Testis (tissue), 3 donors: ENCODE data around the gene SPRY4. TPM values are rescaled to one million over a fixed set of nuclear protein-coding genes. Genes with fewer than 3 reads are reported as not detected.

Experiments
- DNase-seq: peaks from one replicate; pipeline ENCODE4 v3.0.0-alpha.2; 2019
- H3K27ac ChIP-seq, 2 donors: fragments of 200-600 bp; sonication (generic); one replicate each; pipeline ENCODE4 v1.5.1; 2019
- H3K27me3 ChIP-seq: fragments of 200-600 bp; sonication (generic); one replicate; pipeline ENCODE4 v1.5.1; 2019
- H3K36me3 ChIP-seq: fragments of 200-600 bp; sonication (generic); one replicate; pipeline ENCODE4 v1.5.1; 2017; ENCODE audit warnings: low read depth; ENCODE audit errors: missing control alignments
- H3K4me1 ChIP-seq: fragments of 200-600 bp; sonication (generic); one replicate; pipeline ENCODE4 v1.5.1; 2019
- H3K4me3 ChIP-seq, 2 donors: fragments of 200-600 bp; sonication (generic); one replicate each; pipeline ENCODE4 v1.5.1; 2017 to 2019
- H3K9me3 ChIP-seq: fragments of 200-600 bp; sonication (generic); one replicate; pipeline ENCODE4 v1.5.1; 2017
- POLR2A ChIP-seq: fragments of 450-650 bp; IDR thresholded peaks from one replicate; pipeline ENCODE4 v1.6.1; 2017; ENCODE audit warnings: antibody characterized with exemption, mild to moderate bottlenecking, moderate library complexity
- WGBS, 2 donors: methylation state at CpG; one replicate each; pipeline ENCODE4 v1.1.5; 2018; 5-methylcytosine and 5-hydroxymethylcytosine counted together
- intact Hi-C: fragments of 100-400 bp; cut with DNase I; formaldehyde crosslinking; loops from one replicate; pipeline ENCODE4 v1.15.1; 2023; ENCODE audit warnings: low total_unique reads
- polyA plus RNA-seq: library from polyadenylated mRNA; stranded (reverse); fragments of 350-450 nt; fragmentation: Illumina TruSeq; extraction: RNeasy Lipid Tissue Mini Kit (QIAGEN cat#74804); gene quantifications from one replicate; pipeline ENCODE4 v1.2.3, GENCODE V29; 2014; ENCODE audit warnings: low read depth, low replicate concordance; ENCODE audit not compliant: insufficient read depth
- total RNA-seq, 2 donors: library from RNA; depleted of rRNA; stranded (reverse); fragments of >200 nt; gene quantifications; one replicate each; pipeline ENCODE4 v1.2.3, GENCODE V29; 2016
- TF ChIP-seq, protein P1 (sequence below), 3 experiments: fragments of 450-650 bp in 2 of 3; fragments of 200-600 bp in 1 of 3; sonication (generic) in 1 of 3; IDR thresholded peaks; one replicate each; pipeline ENCODE4 v1.5.1; 2016 to 2019; ENCODE audit warnings: antibody characterized with exemption in 3 of 3, mild to moderate bottlenecking in 2 of 3, moderate library complexity in 1 of 3

The SPRY4 gene
- total and polyA plus RNA-seq, 3 donors from 2014 or later = 3.8 to 7.2 (median 5.3) TPM

- WGBS, 2 donors = 67 to 80% methylated on average over 5 of the region's 5 CpGs
- no peak for TF ChIP-seq POLR2A
- TF ChIP-seq, protein P1, sequence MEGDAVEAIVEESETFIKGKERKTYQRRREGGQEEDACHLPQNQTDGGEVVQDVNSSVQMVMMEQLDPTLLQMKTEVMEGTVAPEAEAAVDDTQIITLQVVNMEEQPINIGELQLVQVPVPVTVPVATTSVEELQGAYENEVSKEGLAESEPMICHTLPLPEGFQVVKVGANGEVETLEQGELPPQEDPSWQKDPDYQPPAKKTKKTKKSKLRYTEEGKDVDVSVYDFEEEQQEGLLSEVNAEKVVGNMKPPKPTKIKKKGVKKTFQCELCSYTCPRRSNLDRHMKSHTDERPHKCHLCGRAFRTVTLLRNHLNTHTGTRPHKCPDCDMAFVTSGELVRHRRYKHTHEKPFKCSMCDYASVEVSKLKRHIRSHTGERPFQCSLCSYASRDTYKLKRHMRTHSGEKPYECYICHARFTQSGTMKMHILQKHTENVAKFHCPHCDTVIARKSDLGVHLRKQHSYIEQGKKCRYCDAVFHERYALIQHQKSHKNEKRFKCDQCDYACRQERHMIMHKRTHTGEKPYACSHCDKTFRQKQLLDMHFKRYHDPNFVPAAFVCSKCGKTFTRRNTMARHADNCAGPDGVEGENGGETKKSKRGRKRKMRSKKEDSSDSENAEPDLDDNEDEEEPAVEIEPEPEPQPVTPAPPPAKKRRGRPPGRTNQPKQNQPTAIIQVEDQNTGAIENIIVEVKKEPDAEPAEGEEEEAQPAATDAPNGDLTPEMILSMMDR (IDR thresholded peaks at IDR 0.05) = no peak
- H3K4me3 ChIP-seq = no peak overlapping the region
- H3K27ac ChIP-seq = no peak overlapping the region
- no peaks in the 10 kb centered on the region for H3K36me3 ChIP-seq
- intact Hi-C loops = no loop called here
- H3K27me3 ChIP-seq = no peaks in the 10 kb centered on the region
- H3K9me3 ChIP-seq = no peaks in the 10 kb centered on the region
- no peaks in the 10 kb centered on the region for H3K4me1 ChIP-seq
- no peak for DNase-seq
Observed at GRCh38 chr5:142287973-142288313, 36.9 kb downstream of the SPRY4 start.

- no peak overlapping the region for H3K4me3 ChIP-seq
- no peaks in the 10 kb centered on the region for H3K36me3 ChIP-seq
- DNase-seq = no peak
- no peaks in the 10 kb centered on the region for H3K9me3 ChIP-seq
- no peak for TF ChIP-seq POLR2A
- TF ChIP-seq, protein P1 (IDR thresholded peaks at IDR 0.05) = no peak
- H3K27ac ChIP-seq = no peak overlapping the region
- no peaks in the 10 kb centered on the region for H3K27me3 ChIP-seq
- H3K4me1 ChIP-seq = no peaks in the 10 kb centered on the region
- WGBS, 2 donors = 74 to 82% methylated on average over 13 to 17 of the region's 17 CpGs
- intact Hi-C loops = no loop called here
Observed at GRCh38 chr5:142287096-142287972, 37.5 kb downstream of the SPRY4 start.

DNA sequence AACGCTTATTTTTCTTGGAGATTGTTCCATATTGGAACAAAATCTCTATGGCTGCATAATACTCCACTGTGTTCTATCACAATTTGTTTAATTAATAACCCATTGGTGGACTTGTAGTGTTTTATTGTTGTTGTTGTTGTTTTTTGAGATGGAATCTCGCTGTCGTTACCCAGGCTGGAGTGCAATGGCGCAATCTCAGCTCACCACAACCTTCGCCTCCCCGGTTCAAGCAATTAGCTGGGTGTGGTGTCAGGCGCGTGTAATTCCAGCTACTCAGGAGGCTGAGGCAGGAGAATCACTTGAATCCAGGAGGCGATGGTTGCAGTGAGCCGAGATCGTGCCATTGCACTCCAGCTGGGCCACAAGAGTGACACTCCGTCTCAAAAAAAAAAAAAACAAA is 38.7 kb downstream of the SPRY4 start:
- TF ChIP-seq, protein P1 (IDR thresholded peaks at IDR 0.05) = no peak
- TF ChIP-seq POLR2A = no peak
- no peak for DNase-seq
- H3K4me3 ChIP-seq = no peak overlapping the region
- H3K27me3 ChIP-seq = no peaks in the 10 kb centered on the region
- H3K9me3 ChIP-seq = no peaks in the 10 kb centered on the region
- H3K27ac ChIP-seq = no peak overlapping the region
- intact Hi-C loops = no loop called here
- 84 to 91% methylated on average over 12 of the region's 12 CpGs for WGBS, 2 donors
- no peaks in the 10 kb centered on the region for H3K4me1 ChIP-seq
- no peaks in the 10 kb centered on the region for H3K36me3 ChIP-seq

GRCh38 chr5:142283304-142283703 is 41.5 kb downstream of the SPRY4 start:
- DNase-seq = no peak
- intact Hi-C loops = no loop called here
- H3K9me3 ChIP-seq = no peaks in the 10 kb centered on the region
- no peaks in the 10 kb centered on the region for H3K4me1 ChIP-seq
- TF ChIP-seq, protein P1 (IDR thresholded peaks at IDR 0.05) = no peak
- no peak for TF ChIP-seq POLR2A
- no peaks in the 10 kb centered on the region for H3K27me3 ChIP-seq
- H3K36me3 ChIP-seq = no peaks in the 10 kb centered on the region
- H3K27ac ChIP-seq = no peak overlapping the region
- 83 to 86% methylated on average over 6 of the region's 6 CpGs for WGBS, 2 donors
- H3K4me3 ChIP-seq = no peak overlapping the region

GRCh38 chr5:142281966-142282365 is 42.9 kb downstream of the SPRY4 start:
- DNase-seq = no peak
- no peak overlapping the region for H3K4me3 ChIP-seq
- no peaks in the 10 kb centered on the region for H3K27me3 ChIP-seq
- no peaks in the 10 kb centered on the region for H3K36me3 ChIP-seq
- intact Hi-C loops = no loop called here
- no peaks in the 10 kb centered on the region for H3K9me3 ChIP-seq
- 95 to 98% methylated on average over 6 of the region's 6 CpGs for WGBS, 2 donors
- no peaks in the 10 kb centered on the region for H3K4me1 ChIP-seq
- TF ChIP-seq, protein P1 (IDR thresholded peaks at IDR 0.05) = no peak
- TF ChIP-seq POLR2A = no peak
- no peak overlapping the region for H3K27ac ChIP-seq
